ENCODE results near the gene RNF144A.

DNA sequence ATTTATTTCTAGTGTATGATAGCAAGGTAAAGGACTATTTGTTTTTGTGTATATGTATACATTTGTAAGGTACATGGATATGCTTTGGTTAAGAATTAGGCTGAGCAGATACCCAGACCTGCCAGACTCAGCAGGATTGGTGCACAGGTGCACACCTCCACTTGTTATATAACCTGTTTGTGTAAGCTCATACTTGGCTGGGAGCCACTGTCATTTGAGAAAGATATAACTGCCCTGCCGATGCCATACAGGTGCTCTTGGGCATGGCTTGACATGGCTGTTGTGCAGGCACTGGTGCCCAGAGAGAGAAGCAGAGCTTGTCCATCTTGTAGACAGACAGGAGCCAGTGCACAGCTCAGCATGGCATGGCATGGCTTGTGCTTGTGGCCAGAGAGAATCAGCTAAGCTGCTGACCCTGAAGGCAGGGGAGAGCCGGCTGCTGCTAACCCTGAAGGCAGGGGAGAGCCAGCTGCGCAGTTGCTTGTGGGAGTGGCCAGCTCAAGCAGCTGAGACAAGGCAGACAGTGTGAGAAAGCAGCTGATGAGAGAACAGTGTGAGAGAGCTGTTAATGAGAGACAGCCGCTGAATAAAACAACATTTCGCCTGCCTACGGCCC is 136.5 kb downstream of the RNF144A start:
- TF ChIP-seq, protein P1, sequence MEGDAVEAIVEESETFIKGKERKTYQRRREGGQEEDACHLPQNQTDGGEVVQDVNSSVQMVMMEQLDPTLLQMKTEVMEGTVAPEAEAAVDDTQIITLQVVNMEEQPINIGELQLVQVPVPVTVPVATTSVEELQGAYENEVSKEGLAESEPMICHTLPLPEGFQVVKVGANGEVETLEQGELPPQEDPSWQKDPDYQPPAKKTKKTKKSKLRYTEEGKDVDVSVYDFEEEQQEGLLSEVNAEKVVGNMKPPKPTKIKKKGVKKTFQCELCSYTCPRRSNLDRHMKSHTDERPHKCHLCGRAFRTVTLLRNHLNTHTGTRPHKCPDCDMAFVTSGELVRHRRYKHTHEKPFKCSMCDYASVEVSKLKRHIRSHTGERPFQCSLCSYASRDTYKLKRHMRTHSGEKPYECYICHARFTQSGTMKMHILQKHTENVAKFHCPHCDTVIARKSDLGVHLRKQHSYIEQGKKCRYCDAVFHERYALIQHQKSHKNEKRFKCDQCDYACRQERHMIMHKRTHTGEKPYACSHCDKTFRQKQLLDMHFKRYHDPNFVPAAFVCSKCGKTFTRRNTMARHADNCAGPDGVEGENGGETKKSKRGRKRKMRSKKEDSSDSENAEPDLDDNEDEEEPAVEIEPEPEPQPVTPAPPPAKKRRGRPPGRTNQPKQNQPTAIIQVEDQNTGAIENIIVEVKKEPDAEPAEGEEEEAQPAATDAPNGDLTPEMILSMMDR (IDR thresholded peaks at IDR 0.05; ENCODE audit: low read length), result no peak
- no peak for TF ChIP-seq EZH2phosphoT487 (IDR thresholded peaks at IDR 0.05; ENCODE audit: low read length)

Data from MM.1S (cell line).